HUDEP-2 (cell line): ENCODE measurements around the gene C4orf50.

Experiments used
- DNase-seq, 76 experiments: peaks; one replicate each; lab custom pipeline; 2025; ENCODE audit not compliant: unreplicated experiment in 76 of 76; lab: John Stamatoyannopoulos, UW

The C4orf50 gene

GRCh38 chr4:6044276-6044675, 26.0 kb upstream of the C4orf50 start:
- DNase-seq: peak in 2 of 76 experiments; percentile 3 to 8

- no peak for DNase-seq
Measured at GRCh38 chr4:6043843-6044242, 25.6 kb upstream of the C4orf50 start.

GRCh38 chr4:6043188-6043587, 25.0 kb upstream of the C4orf50 start:
- no peak for DNase-seq

- no peak for DNase-seq
Measured at GRCh38 chr4:6042293-6043063, 24.2 kb upstream of the C4orf50 start.

GRCh38 chr4:6041800-6042199, 23.6 kb upstream of the C4orf50 start:
- no peak for DNase-seq

GRCh38 chr4:6038711-6039110, 20.5 kb upstream of the C4orf50 start:
- no peak for DNase-seq

- no peak for DNase-seq
Measured at GRCh38 chr4:6035786-6036185, 17.6 kb upstream of the C4orf50 start.

GRCh38 chr4:6033381-6033780, 15.2 kb upstream of the C4orf50 start:
- DNase-seq: no peak

GRCh38 chr4:6032249-6033244, 14.3 kb upstream of the C4orf50 start:
- peak in 9 of 76 experiments; percentile 4 to 29 (median 17) for DNase-seq

- DNase-seq: peak in 1 of 76 experiments; percentile 14
Measured at GRCh38 chr4:6031846-6032245, 13.6 kb upstream of the C4orf50 start.

GRCh38 chr4:6030679-6031078, 12.4 kb upstream of the C4orf50 start:
- no peak for DNase-seq

GRCh38 chr4:6029254-6029653, 11.0 kb upstream of the C4orf50 start:
- DNase-seq: no peak

- no peak for DNase-seq
Measured at GRCh38 chr4:6028168-6028567, 9.9 kb upstream of the C4orf50 start.

- DNase-seq: no peak
Measured at GRCh38 chr4:6027392-6027791, 9.2 kb upstream of the C4orf50 start.

GRCh38 chr4:6024313-6024960, 6.2 kb upstream of the C4orf50 start:
- DNase-seq: no peak

GRCh38 chr4:6023731-6024130, 5.5 kb upstream of the C4orf50 start:
- DNase-seq: no peak

GRCh38 chr4:6022607-6023288, 4.5 kb upstream of the C4orf50 start:
- DNase-seq: no peak

GRCh38 chr4:6021831-6022606, 3.8 kb upstream of the C4orf50 start:
- DNase-seq: no peak

GRCh38 chr4:6020613-6021012, 2.4 kb upstream of the C4orf50 start:
- DNase-seq: no peak
